ENCODE data around the gene ATP11B.

The ATP11B gene

DNA sequence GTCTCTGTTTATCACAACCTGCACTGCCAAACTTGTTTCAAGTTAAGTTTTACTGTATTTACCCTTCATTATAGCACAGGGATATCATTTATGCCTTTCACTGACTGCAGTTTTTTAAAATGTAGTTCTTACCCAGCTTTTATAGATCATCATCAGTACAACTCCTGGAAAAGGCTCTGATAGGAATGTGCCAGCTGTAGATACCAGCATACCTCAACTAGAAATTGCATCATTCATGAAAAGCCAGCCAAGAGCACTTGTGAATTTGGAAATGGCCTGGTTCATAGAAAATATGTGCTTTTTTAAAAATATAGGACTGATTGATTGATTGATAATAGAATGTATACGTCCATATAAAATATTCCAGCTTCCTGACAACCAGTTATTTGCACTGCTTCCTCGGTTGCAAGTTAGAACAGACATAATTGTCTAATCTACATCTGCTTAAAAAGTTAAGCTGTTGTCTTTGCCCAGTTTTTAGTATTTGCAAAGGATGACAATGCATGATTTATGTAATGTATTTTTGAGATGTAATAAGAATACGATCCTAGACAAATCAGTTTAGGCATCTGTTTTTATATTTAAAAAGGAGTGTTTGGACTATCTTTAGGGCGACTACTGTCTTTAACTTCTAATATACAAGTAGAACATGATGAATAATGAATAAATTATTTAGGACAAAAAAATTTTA is 128.5 kb downstream of the ATP11B start:
- TF ChIP-seq CTCF (IDR thresholded peaks at IDR 0.05; ENCODE audit: low read depth, low read length): no peak
- DNase-seq (ENCODE audit: extremely low read depth, low read depth): peak; percentile 3

DNA sequence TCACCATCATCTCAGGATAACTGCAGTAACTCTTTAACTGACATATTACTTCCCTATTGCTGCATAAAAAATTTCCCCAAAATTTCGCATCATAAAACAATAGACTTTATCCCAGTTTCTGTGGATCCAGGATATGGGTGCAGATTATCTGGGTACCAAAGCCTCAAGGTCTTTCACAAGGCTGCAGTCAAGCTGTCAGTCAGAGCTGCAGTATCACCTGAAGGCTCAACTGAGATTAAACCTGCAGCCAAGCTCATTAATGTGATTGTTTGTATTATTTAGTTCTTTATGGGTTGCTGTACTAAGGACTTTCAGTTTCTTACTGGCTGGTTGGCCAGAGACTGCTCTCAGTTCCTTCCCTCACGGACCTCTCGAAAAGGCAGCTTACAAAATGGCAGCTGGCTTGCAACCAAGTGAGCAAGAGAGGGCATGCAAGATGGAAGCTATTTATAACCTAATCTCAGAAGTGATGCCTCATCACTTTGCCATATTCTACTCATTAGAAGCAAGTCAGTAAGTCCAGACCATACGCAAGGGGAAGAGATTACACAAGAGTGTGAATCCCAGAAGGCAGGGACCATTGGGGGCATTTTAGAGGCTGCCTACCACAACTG is 132.1 kb downstream of the ATP11B start:
- peak; percentile 1 for DNase-seq (ENCODE audit: extremely low read depth, low read depth)
- no peak for TF ChIP-seq CTCF (IDR thresholded peaks at IDR 0.05; ENCODE audit: low read depth, low read length)

GRCh38 chr3:182925944-182926337 is 132.6 kb downstream of the ATP11B start:
- no peak for DNase-seq (ENCODE audit: extremely low read depth, low read depth)
- no peak for TF ChIP-seq CTCF (IDR thresholded peaks at IDR 0.05; ENCODE audit: low read depth, low read length)

- TF ChIP-seq CTCF (IDR thresholded peaks at IDR 0.05; ENCODE audit: low read depth, low read length): no peak
- no peak for DNase-seq (ENCODE audit: extremely low read depth, low read depth)
Measured at GRCh38 chr3:182935803-182936202, 142.5 kb downstream of the ATP11B start.

GRCh38 chr3:182936239-182936917 is 143.1 kb downstream of the ATP11B start:
- no peak for TF ChIP-seq CTCF (IDR thresholded peaks at IDR 0.05; ENCODE audit: low read depth, low read length)
- no peak for DNase-seq (ENCODE audit: extremely low read depth, low read depth)

- no peak for TF ChIP-seq CTCF (IDR thresholded peaks at IDR 0.05; ENCODE audit: low read depth, low read length)
- no peak for DNase-seq (ENCODE audit: extremely low read depth, low read depth)
Measured at GRCh38 chr3:182936918-182937285, 143.6 kb downstream of the ATP11B start.
